K562 (cell line): ENCODE measurements around the gene MUC5AC. TPM values are rescaled to one million over a fixed set of nuclear protein-coding genes. Genes with fewer than 3 reads are reported as not detected.

Source experiments
- GABPB2 ChIP-seq: fragments of 250-450 bp; sonication (Bioruptor Pico); conservative IDR thresholded peaks from 2 replicates; pipeline ENCODE4 v1.5.1; 2021; ENCODE audit warnings: mild to moderate bottlenecking
- LEF1 ChIP-seq: fragments of 450-650 bp; IDR thresholded peaks from 2 replicates; pipeline ENCODE4 v1.6.1; 2016; ENCODE audit warnings: mild to moderate bottlenecking
- ZBTB1 ChIP-seq: sonication (generic); formaldehyde crosslinking; IDR thresholded peaks from 2 replicates; pipeline ENCODE4 v1.8.1; 2023; ENCODE audit warnings: missing genetic modification reagents, low read depth, mild to moderate bottlenecking, borderline replicate concordance
- ZKSCAN3 ChIP-seq: fragments of 250-450 bp; sonication (Bioruptor Pico); IDR thresholded peaks from 2 replicates; pipeline ENCODE4 v1.4.0; 2020
- ZNF431 ChIP-seq: sonication (generic); formaldehyde crosslinking; IDR thresholded peaks from 2 replicates; pipeline ENCODE4 v1.8.0; 2022; ENCODE audit warnings: mild to moderate bottlenecking, missing genetic modification reagents
- ZNF766 ChIP-seq: fragments of 200-800 bp; sonication (Bioruptor generic); conservative IDR thresholded peaks from 2 replicates; pipeline ENCODE4 v1.6.1; 2016; ENCODE audit warnings: missing genetic modification characterization, missing compliant biosample characterization
- polyA plus RNA-seq, 8 experiments: library from polyadenylated mRNA; depleted of rRNA in 4 of 8; stranded (reverse) in 5 of 8; unstranded in 3 of 8; fragments of >200 nt; fragmentation: Nextera tagmentation in 2 of 8; fragmentation: Illumina TruSeq in 1 of 8; extraction: Ambion mirVana in 2 of 8; extraction: Trizol in 1 of 8; gene quantifications; 2 replicates each; pipeline versions ENCODE4 v1.2.1 to v1.2.3, GENCODE V29; 2011 to 2014; ENCODE audit warnings: inconsistent platforms in 1 of 8, missing spikeins in 1 of 8
- total RNA-seq, 7 experiments: library from RNA; depleted of rRNA in 6 of 7; stranded (reverse); fragments of >200 nt in 6 of 7; fragmentation: Illumina TruSeq in 2 of 7; extraction: Trizol in 2 of 7; gene quantifications; 2 replicates each; pipeline versions ENCODE4 v1.2.1 to v1.2.3, GENCODE V29; 2011 to 2021; ENCODE audit warnings: low replicate concordance in 1 of 7
- TF ChIP-seq, protein P1 (sequence below): IDR thresholded peaks from 2 replicates; pipeline ENCODE4 v1.6.1; 2016; ENCODE audit warnings: missing genetic modification characterization, missing compliant biosample characterization
- TF ChIP-seq, protein P2 (sequence below): fragments of 450-650 bp; formaldehyde crosslinking; IDR thresholded peaks from 2 replicates; pipeline ENCODE4 v1.4.0; 2022; ENCODE audit warnings: missing genetic modification characterization
- TF ChIP-seq, protein P3 (sequence below): sonication (generic); formaldehyde crosslinking; IDR thresholded peaks from 2 replicates; pipeline ENCODE4 v1.8.0; 2022; ENCODE audit warnings: mild to moderate bottlenecking, low read depth, missing genetic modification reagents
- TF ChIP-seq, protein P4 (sequence below): fragments of 200-800 bp; sonication (Bioruptor generic); IDR thresholded peaks from 2 replicates; pipeline ENCODE4 v1.6.1; 2016; ENCODE audit warnings: missing genetic modification characterization, missing compliant biosample characterization
- TF ChIP-seq, protein P5 (sequence below), 2 experiments: IDR thresholded peaks; 2 replicates each; pipeline ENCODE4 v1.6.1; 2012; ENCODE audit warnings: improper control_type of control experiment in 2 of 2, low read depth in 2 of 2, low read length in 2 of 2, borderline replicate concordance in 1 of 2

MUC5AC gene
- total and polyA plus RNA-seq, 9 of the 15 experiments (the other 6 are each of a cell fraction or from before 2014, with no cell fraction given), result not detected

DNA sequence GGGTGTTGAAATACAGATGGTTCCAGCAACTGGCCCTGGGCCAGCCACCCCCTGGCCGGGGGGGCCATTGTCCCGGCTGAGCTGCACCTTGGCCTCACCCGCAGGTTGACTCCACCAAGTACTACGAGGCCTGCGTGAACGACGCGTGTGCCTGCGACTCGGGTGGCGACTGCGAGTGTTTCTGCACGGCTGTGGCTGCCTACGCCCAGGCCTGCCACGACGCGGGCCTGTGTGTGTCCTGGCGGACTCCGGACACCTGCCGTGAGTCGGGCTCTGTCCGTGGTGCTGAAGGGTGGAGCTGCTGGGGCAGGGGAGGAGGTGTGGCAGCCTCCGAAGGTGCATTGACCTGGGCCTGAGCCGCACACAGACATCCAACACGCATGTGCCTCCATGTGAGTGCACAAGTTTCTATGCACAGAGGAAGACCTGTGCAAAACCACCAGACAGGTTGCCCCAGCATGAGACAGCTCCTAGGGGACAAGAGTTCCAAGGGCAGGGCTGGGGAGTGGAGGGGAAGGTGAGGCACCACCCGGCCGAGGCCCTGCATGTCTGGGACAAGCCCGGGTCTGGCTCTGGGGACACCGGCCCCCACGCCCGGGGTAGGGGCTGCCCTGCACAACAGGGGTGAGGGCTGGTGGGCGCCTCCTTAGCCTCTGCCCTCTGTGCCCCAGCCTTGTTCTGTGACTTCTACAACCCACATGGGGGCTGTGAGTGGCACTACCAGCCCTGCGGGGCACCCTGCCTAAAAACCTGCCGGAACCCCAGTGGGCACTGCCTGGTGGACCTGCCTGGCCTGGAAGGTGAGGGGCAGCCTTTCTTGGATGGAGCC, 81.2 kb downstream of the MUC5AC start (continued):
- TF ChIP-seq, protein P1, sequence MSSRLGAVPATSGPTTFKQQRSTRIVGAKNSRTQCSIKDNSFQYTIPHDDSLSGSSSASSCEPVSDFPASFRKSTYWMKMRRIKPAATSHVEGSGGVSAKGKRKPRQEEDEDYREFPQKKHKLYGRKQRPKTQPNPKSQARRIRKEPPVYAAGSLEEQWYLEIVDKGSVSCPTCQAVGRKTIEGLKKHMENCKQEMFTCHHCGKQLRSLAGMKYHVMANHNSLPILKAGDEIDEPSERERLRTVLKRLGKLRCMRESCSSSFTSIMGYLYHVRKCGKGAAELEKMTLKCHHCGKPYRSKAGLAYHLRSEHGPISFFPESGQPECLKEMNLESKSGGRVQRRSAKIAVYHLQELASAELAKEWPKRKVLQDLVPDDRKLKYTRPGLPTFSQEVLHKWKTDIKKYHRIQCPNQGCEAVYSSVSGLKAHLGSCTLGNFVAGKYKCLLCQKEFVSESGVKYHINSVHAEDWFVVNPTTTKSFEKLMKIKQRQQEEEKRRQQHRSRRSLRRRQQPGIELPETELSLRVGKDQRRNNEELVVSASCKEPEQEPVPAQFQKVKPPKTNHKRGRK (tag), result no peak
- TF ChIP-seq, protein P2, sequence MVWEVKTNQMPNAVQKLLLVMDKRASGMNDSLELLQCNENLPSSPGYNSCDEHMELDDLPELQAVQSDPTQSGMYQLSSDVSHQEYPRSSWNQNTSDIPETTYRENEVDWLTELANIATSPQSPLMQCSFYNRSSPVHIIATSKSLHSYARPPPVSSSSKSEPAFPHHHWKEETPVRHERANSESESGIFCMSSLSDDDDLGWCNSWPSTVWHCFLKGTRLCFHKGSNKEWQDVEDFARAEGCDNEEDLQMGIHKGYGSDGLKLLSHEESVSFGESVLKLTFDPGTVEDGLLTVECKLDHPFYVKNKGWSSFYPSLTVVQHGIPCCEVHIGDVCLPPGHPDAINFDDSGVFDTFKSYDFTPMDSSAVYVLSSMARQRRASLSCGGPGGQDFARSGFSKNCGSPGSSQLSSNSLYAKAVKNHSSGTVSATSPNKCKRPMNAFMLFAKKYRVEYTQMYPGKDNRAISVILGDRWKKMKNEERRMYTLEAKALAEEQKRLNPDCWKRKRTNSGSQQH (CRISPR knock-in tag), result no peak
- TF ChIP-seq ZBTB1 (CRISPR knock-in tag), result no peak
- TF ChIP-seq, protein P3, sequence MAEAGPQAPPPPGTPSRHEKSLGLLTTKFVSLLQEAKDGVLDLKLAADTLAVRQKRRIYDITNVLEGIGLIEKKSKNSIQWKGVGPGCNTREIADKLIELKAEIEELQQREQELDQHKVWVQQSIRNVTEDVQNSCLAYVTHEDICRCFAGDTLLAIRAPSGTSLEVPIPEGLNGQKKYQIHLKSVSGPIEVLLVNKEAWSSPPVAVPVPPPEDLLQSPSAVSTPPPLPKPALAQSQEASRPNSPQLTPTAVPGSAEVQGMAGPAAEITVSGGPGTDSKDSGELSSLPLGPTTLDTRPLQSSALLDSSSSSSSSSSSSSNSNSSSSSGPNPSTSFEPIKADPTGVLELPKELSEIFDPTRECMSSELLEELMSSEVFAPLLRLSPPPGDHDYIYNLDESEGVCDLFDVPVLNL (CRISPR knock-in tag), result peak; percentile 18; the same call in 1 of the 2 replicates
- TF ChIP-seq ZNF766 (CRISPR knock-in tag), result no peak
- no peak for TF ChIP-seq GABPB2
- TF ChIP-seq ZKSCAN3 (CRISPR knock-in tag), result no peak
- no peak for TF ChIP-seq LEF1
- TF ChIP-seq, protein P4, sequence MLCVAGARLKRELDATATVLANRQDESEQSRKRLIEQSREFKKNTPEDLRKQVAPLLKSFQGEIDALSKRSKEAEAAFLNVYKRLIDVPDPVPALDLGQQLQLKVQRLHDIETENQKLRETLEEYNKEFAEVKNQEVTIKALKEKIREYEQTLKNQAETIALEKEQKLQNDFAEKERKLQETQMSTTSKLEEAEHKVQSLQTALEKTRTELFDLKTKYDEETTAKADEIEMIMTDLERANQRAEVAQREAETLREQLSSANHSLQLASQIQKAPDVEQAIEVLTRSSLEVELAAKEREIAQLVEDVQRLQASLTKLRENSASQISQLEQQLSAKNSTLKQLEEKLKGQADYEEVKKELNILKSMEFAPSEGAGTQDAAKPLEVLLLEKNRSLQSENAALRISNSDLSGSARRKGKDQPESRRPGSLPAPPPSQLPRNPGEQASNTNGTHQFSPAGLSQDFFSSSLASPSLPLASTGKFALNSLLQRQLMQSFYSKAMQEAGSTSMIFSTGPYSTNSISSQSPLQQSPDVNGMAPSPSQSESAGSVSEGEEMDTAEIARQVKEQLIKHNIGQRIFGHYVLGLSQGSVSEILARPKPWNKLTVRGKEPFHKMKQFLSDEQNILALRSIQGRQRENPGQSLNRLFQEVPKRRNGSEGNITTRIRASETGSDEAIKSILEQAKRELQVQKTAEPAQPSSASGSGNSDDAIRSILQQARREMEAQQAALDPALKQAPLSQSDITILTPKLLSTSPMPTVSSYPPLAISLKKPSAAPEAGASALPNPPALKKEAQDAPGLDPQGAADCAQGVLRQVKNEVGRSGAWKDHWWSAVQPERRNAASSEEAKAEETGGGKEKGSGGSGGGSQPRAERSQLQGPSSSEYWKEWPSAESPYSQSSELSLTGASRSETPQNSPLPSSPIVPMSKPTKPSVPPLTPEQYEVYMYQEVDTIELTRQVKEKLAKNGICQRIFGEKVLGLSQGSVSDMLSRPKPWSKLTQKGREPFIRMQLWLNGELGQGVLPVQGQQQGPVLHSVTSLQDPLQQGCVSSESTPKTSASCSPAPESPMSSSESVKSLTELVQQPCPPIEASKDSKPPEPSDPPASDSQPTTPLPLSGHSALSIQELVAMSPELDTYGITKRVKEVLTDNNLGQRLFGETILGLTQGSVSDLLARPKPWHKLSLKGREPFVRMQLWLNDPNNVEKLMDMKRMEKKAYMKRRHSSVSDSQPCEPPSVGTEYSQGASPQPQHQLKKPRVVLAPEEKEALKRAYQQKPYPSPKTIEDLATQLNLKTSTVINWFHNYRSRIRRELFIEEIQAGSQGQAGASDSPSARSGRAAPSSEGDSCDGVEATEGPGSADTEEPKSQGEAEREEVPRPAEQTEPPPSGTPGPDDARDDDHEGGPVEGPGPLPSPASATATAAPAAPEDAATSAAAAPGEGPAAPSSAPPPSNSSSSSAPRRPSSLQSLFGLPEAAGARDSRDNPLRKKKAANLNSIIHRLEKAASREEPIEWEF (CRISPR knock-in tag), result no peak
- TF ChIP-seq, protein P5, sequence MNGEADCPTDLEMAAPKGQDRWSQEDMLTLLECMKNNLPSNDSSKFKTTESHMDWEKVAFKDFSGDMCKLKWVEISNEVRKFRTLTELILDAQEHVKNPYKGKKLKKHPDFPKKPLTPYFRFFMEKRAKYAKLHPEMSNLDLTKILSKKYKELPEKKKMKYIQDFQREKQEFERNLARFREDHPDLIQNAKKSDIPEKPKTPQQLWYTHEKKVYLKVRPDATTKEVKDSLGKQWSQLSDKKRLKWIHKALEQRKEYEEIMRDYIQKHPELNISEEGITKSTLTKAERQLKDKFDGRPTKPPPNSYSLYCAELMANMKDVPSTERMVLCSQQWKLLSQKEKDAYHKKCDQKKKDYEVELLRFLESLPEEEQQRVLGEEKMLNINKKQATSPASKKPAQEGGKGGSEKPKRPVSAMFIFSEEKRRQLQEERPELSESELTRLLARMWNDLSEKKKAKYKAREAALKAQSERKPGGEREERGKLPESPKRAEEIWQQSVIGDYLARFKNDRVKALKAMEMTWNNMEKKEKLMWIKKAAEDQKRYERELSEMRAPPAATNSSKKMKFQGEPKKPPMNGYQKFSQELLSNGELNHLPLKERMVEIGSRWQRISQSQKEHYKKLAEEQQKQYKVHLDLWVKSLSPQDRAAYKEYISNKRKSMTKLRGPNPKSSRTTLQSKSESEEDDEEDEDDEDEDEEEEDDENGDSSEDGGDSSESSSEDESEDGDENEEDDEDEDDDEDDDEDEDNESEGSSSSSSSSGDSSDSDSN (IDR thresholded peaks at IDR 0.05; ENCODE audit: borderline replicate concordance in 1 of 2, low read depth in 2 of 2, low read length in 2 of 2), result no peak
- TF ChIP-seq ZNF431 (CRISPR knock-in tag), result no peak
